ENCODE results near the gene SYMPK.

DNA sequence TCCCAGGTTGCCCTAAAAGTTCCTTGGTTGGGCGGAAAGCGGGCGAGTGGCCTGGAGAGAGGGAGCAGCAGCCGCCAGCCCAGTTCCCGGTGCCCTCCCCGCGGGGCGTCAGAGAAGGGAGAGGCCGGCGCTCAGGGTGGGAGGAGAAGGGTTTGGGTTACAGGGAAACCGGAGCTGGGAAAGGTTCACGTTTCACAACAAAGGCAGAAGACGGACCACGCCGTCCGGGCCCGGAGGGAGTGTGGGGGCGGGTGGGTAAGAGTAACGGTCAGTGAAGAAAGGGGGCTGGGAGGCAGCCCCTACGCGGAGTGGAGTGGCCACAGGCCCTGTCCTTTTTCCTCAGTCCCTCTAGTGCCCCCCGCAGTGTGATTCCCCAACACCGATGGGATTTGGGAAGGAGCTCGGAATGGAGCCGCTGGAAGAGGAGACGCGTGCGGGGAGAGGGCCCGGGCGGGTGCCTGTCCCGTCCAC, 95.5 kb downstream of the SYMPK start:
- peak; percentile 74 for TF ChIP-seq POLR2AphosphoS5 (IDR thresholded peaks at IDR 0.05)
- TF ChIP-seq, protein P1, sequence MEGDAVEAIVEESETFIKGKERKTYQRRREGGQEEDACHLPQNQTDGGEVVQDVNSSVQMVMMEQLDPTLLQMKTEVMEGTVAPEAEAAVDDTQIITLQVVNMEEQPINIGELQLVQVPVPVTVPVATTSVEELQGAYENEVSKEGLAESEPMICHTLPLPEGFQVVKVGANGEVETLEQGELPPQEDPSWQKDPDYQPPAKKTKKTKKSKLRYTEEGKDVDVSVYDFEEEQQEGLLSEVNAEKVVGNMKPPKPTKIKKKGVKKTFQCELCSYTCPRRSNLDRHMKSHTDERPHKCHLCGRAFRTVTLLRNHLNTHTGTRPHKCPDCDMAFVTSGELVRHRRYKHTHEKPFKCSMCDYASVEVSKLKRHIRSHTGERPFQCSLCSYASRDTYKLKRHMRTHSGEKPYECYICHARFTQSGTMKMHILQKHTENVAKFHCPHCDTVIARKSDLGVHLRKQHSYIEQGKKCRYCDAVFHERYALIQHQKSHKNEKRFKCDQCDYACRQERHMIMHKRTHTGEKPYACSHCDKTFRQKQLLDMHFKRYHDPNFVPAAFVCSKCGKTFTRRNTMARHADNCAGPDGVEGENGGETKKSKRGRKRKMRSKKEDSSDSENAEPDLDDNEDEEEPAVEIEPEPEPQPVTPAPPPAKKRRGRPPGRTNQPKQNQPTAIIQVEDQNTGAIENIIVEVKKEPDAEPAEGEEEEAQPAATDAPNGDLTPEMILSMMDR (IDR thresholded peaks at IDR 0.05), result no peak

Data from gastroesophageal sphincter (tissue), 3 donors.